HEK293T (cell line): ENCODE results near the gene IFFO2.

ENCODE experiments used
- CTCF ChIA-PET: fragments of 350-600 bp; formaldehyde crosslinking; extraction: SDS; loops from one replicate; lab custom pipeline; 2021; ENCODE audit warnings: antibody characterized with exemption, inconsistent platforms; lab: Yijun Ruan, JAX
- POLR2A ChIA-PET: fragments of 350-600 bp; formaldehyde crosslinking; extraction: SDS; loops from one replicate; lab custom pipeline; 2020; ENCODE audit warnings: antibody characterized with exemption, inconsistent platforms; lab: Yijun Ruan, JAX
- DNase-seq: peaks from one replicate; pipeline ENCODE4 v3.0.0; 2012; ENCODE audit warnings: mixed read lengths; ENCODE audit errors: extremely low spot score
- ARNT ChIP-seq: fragments of 450-650 bp; IDR thresholded peaks from 2 replicates; pipeline ENCODE4 v1.6.1; 2017; ENCODE audit warnings: mild to moderate bottlenecking
- BHLHE40 ChIP-seq: fragments of 450-650 bp; IDR thresholded peaks from 2 replicates; pipeline ENCODE4 v1.6.1; 2016; ENCODE audit warnings: mild to moderate bottlenecking, moderate library complexity, borderline replicate concordance
- CTBP1 ChIP-seq: fragments of 450-650 bp; IDR thresholded peaks from 2 replicates; pipeline ENCODE4 v1.6.1; 2016; ENCODE audit warnings: borderline replicate concordance
- ELF4 ChIP-seq: fragments of 450-650 bp; IDR thresholded peaks from 2 replicates; pipeline ENCODE4 v1.6.1; 2017; ENCODE audit warnings: antibody characterized with exemption
- FOXA1 ChIP-seq: fragments of 450-650 bp; IDR thresholded peaks from 2 replicates; pipeline ENCODE4 v1.6.1; 2016; ENCODE audit warnings: mild to moderate bottlenecking
- FOXK2 ChIP-seq: fragments of 450-650 bp; IDR thresholded peaks from 2 replicates; pipeline ENCODE4 v1.6.1; 2016; ENCODE audit warnings: mild to moderate bottlenecking
- FOXM1 ChIP-seq: fragments of 450-650 bp; IDR thresholded peaks from 2 replicates; pipeline ENCODE4 v1.6.1; 2017; ENCODE audit warnings: mild to moderate bottlenecking, borderline replicate concordance
- HDGF ChIP-seq: fragments of 450-650 bp; IDR thresholded peaks from 2 replicates; pipeline ENCODE4 v1.6.1; 2017; ENCODE audit warnings: antibody characterized with exemption, borderline replicate concordance
- L3MBTL2 ChIP-seq: fragments of 450-650 bp; conservative IDR thresholded peaks from 2 replicates; pipeline ENCODE4 v1.6.1; 2016; ENCODE audit warnings: mild to moderate bottlenecking
- LEF1 ChIP-seq: fragments of 450-650 bp; IDR thresholded peaks from 2 replicates; pipeline ENCODE4 v1.6.1; 2017; ENCODE audit warnings: mild to moderate bottlenecking, borderline replicate concordance
- NFRKB ChIP-seq: fragments of 450-650 bp; IDR thresholded peaks from 2 replicates; pipeline ENCODE4 v1.6.1; 2016; ENCODE audit warnings: mild to moderate bottlenecking, moderate library complexity
- PKNOX1 ChIP-seq: fragments of 450-650 bp; IDR thresholded peaks from 2 replicates; pipeline ENCODE4 v1.6.1; 2016
- SP1 ChIP-seq: fragments of 450-650 bp; IDR thresholded peaks from 2 replicates; pipeline ENCODE4 v1.6.1; 2017
- SUZ12 ChIP-seq: fragments of 450-650 bp; IDR thresholded peaks from 2 replicates; pipeline ENCODE4 v1.6.1; 2016; ENCODE audit warnings: mild to moderate bottlenecking
- TARDBP ChIP-seq: fragments of 450-650 bp; IDR thresholded peaks from 2 replicates; pipeline ENCODE4 v1.6.1; 2016
- ZNF384 ChIP-seq: fragments of 450-650 bp; IDR thresholded peaks from 2 replicates; pipeline ENCODE4 v1.6.1; 2016

IFFO2 gene

GRCh38 chr1:18924221-18924691 is 32.2 kb downstream of the IFFO2 start:
- TF ChIP-seq FOXK2 (no peak), FOXA1 (no peak), SUZ12 (no peak), NFRKB (no peak), ARNT (no peak), FOXM1 (no peak), PKNOX1 (no peak), ELF4 (no peak), LEF1 (no peak), SP1 (no peak), TARDBP (no peak), HDGF (no peak), L3MBTL2 (no peak)
- CTCF ChIA-PET, result interaction anchor here (1.2 kb wide), 1 partner anchor 11 kb away, joined by 5 read pairs; no protein-coding TSS in a partner anchor
- POLR2A ChIA-PET, result interaction anchor here (1.1 to 1.4 kb wide), 2 partner anchors 10 to 31 kb away, joined by 4 to 6 read pairs; no protein-coding TSS in a partner anchor
- no peak for DNase-seq

GRCh38 chr1:18923756-18924211 is 32.7 kb downstream of the IFFO2 start:
- CTCF ChIA-PET, result interaction anchor here (1.2 kb wide), 1 partner anchor 10 kb away, joined by 5 read pairs; no protein-coding TSS in a partner anchor
- POLR2A ChIA-PET, result interaction anchor here (1.1 to 1.4 kb wide), 2 partner anchors 9 to 32 kb away, joined by 4 to 6 read pairs; no protein-coding TSS in a partner anchor

GRCh38 chr1:18922848-18923755 is 33.4 kb downstream of the IFFO2 start:
- DNase-seq, result no peak
- CTCF ChIA-PET, result interaction anchor here (0.6 to 1.9 kb wide), 4 partner anchors 9 to 99 kb away, joined by 3 to 15 read pairs (median 6); no protein-coding TSS in a partner anchor
- TF ChIP-seq HDGF, result no peak
- no peak for TF ChIP-seq TARDBP
- TF ChIP-seq FOXK2, result no peak
- TF ChIP-seq LEF1, result no peak
- TF ChIP-seq FOXM1, result no peak
- TF ChIP-seq ELF4, result no peak
- no peak for TF ChIP-seq CTBP1
- no peak for TF ChIP-seq FOXA1
- no peak for TF ChIP-seq PKNOX1
- TF ChIP-seq SP1, result no peak
- TF ChIP-seq ARNT, result no peak
- no peak for TF ChIP-seq L3MBTL2
- no peak for TF ChIP-seq SUZ12
- TF ChIP-seq BHLHE40, result no peak
- TF ChIP-seq NFRKB, result no peak
- no peak for TF ChIP-seq ZNF384
- POLR2A ChIA-PET, result interaction anchor here (1.1 to 2.3 kb wide), 4 partner anchors 9 to 33 kb away, joined by 4 to 6 read pairs (median 4); partner anchors contain the start of gene IFFO2

More at GRCh38 chr1:18923756-18924211, 32.7 kb downstream of the IFFO2 start:
- DNase-seq, result no peak
- TF ChIP-seq BHLHE40 (no peak), PKNOX1 (no peak), CTBP1 (no peak), NFRKB (no peak)

DNA sequence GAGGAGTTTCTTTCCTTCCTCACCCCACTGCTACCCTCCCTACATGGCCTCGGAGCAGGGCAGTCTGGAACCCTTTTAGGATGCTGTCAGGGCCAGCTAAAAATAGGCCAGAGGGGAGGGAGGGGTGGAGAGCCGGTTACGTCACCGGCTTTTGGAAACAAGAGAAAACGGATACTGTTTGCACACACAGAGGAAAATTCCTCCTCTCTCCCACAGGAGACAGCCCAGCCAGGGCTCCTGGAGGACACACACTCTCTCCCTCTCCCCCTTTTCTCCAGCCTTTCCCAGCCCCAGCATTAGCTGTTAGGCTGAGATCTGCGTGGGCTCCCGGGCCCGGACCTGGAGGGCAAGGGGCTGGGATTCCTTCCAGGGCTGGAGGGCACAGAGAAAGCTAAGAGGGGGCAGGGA is 34.2 kb downstream of the IFFO2 start:
- TF ChIP-seq HDGF (no peak), L3MBTL2 (no peak), NFRKB (no peak), FOXM1 (no peak), FOXK2 (no peak), ARNT (no peak), BHLHE40 (no peak), FOXA1 (no peak), CTBP1 (no peak), TARDBP (no peak), PKNOX1 (no peak), LEF1 (no peak)
- peak; percentile 67 for DNase-seq
- ChIA-PET POLR2A (interaction anchor here (0.9 to 2.3 kb wide), 4 partner anchors 9 to 34 kb away, joined by 3 to 5 read pairs (median 4); partner anchors contain the start of gene IFFO2), CTCF (interaction anchor here (0.6 to 1.9 kb wide), 3 partner anchors 10 to 100 kb away, joined by 3 to 15 read pairs (median 8); no protein-coding TSS in a partner anchor)

DNA sequence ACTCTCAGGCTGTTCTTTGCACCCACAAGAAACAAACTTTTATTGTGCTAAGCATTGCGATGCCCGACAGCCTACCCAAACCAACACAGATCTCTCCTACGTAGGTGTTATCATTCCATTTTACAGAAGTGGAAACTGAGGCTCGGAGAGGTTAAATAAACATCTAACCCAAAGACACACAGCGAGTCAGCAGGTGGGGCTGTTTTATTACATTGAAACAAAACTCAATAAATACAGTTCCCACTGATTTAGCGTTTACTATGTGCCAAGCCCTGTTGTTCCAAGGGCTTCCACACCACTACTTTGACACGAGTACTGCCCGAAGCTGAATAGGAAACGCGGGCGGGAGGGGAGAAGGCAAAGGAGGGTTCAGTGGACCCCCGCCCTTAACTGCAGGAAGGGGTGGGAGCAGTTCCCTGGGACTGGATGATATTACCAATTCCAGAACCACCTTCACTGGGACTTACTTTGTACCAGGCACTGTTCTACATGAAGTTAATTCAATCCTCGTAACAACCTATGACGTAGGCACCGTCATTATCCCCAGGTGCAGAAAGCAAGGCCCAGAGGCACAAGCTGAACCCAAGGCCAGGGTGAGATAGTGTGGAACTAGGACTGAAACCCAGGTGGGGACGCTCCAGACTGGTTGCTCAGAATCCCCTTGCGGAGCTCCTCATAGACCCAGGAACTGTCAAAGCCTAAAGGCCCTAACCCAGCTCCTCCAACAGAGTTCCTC is 34.8 kb downstream of the IFFO2 start:
- DNase-seq, result no peak
- TF ChIP-seq L3MBTL2 (no peak), PKNOX1 (no peak), BHLHE40 (no peak)
- POLR2A ChIA-PET, result interaction anchor here (0.9 to 2.3 kb wide), 5 partner anchors 10 to 35 kb away, joined by 3 to 5 read pairs (median 3); partner anchors contain the start of gene IFFO2
- CTCF ChIA-PET, result interaction anchor here (1.2 to 1.9 kb wide), 3 partner anchors 9 to 15 kb away, joined by 4 to 15 read pairs (median 8); no protein-coding TSS in a partner anchor
